ENCODE measurements around the gene RABGEF1.
"Not testable (repeated sequence)": the region's sequence is repeated elsewhere in the genome, so short reads cannot be mapped to it uniquely, and the experiment has no call there.

Gene RABGEF1

GRCh38 chr7:66765322-66766025 lies 24.9 kb downstream of the RABGEF1 start:
- H3K27ac Mint-ChIP-seq, H3K4me3 Mint-ChIP-seq, ATAC-seq, H3K27me3 Mint-ChIP-seq, H3K9me3 Mint-ChIP-seq, DNase-seq: not testable (repeated sequence)
- Mint-ChIP-seq H3K4me1 (peaks cover 55% of the 10 kb centered on the region), H3K36me3 (ENCODE audit: low read depth) (peaks cover 14% of the 10 kb centered on the region)

DNA sequence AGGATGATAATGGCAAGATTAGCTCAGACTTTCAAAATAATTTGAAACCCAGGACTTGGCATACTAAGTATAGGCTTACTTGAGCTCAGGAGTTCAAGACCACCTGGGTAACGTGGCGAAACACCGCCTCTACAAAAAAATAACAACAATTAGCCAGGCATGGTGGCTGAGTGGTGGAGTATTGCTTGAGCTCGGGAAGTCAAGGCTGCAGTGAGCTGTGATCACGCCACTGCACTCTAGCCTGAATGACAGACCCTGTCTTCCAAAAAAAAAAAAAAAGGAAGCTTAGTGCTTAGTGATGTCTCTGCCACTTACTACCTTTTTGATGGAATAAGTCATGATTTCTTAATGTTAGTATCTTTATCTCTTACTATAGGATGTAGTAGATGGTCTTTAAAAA lies 25.5 kb downstream of the RABGEF1 start:
- H3K9me3 Mint-ChIP-seq: peaks cover 9% of the 10 kb centered on the region
- ATAC-seq: no peak
- no peaks in the 10 kb centered on the region for H3K27me3 Mint-ChIP-seq
- peaks cover 58% of the 10 kb centered on the region for H3K4me1 Mint-ChIP-seq
- peaks cover 14% of the 10 kb centered on the region for H3K36me3 Mint-ChIP-seq (ENCODE audit: low read depth)
- DNase-seq: no peak
- H3K27ac Mint-ChIP-seq: no peak overlapping the region
- no peak overlapping the region for H3K4me3 Mint-ChIP-seq

GRCh38 chr7:66767486-66767885 lies 27.0 kb downstream of the RABGEF1 start:
- H3K4me3 Mint-ChIP-seq: not testable (repeated sequence)
- peaks cover 60% of the 10 kb centered on the region for H3K4me1 Mint-ChIP-seq

GRCh38 chr7:66768865-66769832 lies 28.6 kb downstream of the RABGEF1 start:
- no peaks in the 10 kb centered on the region for H3K9me3 Mint-ChIP-seq
- H3K36me3 Mint-ChIP-seq (ENCODE audit: low read depth): peaks cover 12% of the 10 kb centered on the region
- H3K27ac Mint-ChIP-seq: no peak overlapping the region
- H3K27me3 Mint-ChIP-seq: no peaks in the 10 kb centered on the region
- peaks cover 54% of the 10 kb centered on the region for H3K4me1 Mint-ChIP-seq
- ATAC-seq (no peak), DNase-seq (no peak)
- H3K4me3 Mint-ChIP-seq: no peak overlapping the region

More at GRCh38 chr7:66767486-66767885, 27.0 kb downstream of the RABGEF1 start:
- H3K27ac Mint-ChIP-seq, H3K27me3 Mint-ChIP-seq, DNase-seq, H3K9me3 Mint-ChIP-seq, ATAC-seq: not testable (repeated sequence)
- peaks cover 14% of the 10 kb centered on the region for H3K36me3 Mint-ChIP-seq (ENCODE audit: low read depth)

DNA sequence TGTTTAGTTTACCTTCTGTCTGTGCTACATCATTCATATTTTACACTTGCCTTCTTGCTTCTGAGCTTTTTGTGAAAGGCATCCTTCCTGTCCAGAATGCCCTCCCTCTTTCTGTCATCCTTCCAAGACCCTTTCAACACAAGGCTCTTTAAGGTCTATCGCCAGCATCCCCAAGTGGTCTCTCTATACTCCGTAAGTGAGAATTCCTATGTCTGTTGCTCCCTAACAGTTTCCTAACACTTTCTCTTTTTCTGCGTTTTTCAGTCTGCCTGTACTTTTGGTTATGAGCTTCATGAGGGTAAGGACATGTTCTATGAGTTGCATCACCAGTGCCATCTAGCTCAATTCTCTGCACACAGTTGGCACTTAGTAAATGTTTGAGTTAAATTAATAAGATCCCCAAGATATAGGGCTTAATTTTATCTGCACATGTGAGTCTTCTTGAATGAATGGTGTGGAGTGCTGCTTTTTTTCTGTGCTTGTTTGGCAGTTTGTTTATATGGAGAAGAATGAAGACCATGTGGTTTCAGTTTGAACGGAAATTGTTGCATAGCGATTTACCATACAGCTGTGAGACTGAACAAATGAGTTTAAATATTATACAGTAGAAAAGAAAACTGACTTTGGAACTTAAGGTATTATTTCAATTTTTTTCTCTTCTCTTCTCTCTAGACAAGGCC lies 29.4 kb downstream of the RABGEF1 start:
- Mint-ChIP-seq H3K4me1 (peaks cover 46% of the 10 kb centered on the region), H3K36me3 (ENCODE audit: low read depth) (peaks cover 13% of the 10 kb centered on the region)

GRCh38 chr7:66771795-66772194 lies 31.3 kb downstream of the RABGEF1 start:
- Mint-ChIP-seq H3K9me3 (no peaks in the 10 kb centered on the region), H3K4me3 (no peak overlapping the region), H3K27me3 (no peaks in the 10 kb centered on the region), H3K36me3 (ENCODE audit: low read depth) (peaks cover 27% of the 10 kb centered on the region), H3K4me1 (peaks cover 37% of the 10 kb centered on the region), H3K27ac (no peak overlapping the region)
- no peak for ATAC-seq
- DNase-seq: no peak

More for the DNA sequence above, 29.4 kb downstream of the RABGEF1 start:
- DNase-seq (no peak), ATAC-seq (no peak)
- Mint-ChIP-seq H3K27me3 (no peaks in the 10 kb centered on the region), H3K4me3 (no peak overlapping the region), H3K27ac (no peak overlapping the region), H3K9me3 (no peaks in the 10 kb centered on the region)

DNA sequence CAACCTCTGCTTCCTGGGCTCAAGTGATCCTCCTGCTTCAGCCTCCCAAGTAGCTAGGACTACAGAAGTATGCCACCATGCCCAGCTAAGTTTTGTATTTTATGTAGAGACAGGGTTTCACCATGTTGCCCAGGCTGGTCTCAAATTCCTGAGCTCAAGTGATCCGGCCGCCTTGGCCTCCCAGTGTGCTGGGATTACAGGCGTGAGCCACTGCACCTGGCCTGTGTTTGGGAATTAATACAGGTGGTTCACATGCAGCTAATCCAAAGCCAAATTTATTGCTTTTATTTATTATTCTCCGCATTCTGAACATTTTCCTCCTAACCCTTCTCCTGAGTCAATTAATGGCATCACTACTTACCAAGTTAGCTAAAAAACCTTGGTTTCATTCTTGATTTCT lies 33.2 kb downstream of the RABGEF1 start:
- DNase-seq, H3K4me3 Mint-ChIP-seq, ATAC-seq, H3K27me3 Mint-ChIP-seq, H3K27ac Mint-ChIP-seq, H3K9me3 Mint-ChIP-seq: not testable (repeated sequence)
- Mint-ChIP-seq H3K36me3 (ENCODE audit: low read depth) (peaks cover 30% of the 10 kb centered on the region), H3K4me1 (peaks cover 22% of the 10 kb centered on the region)

GRCh38 chr7:66776383-66776782 lies 35.9 kb downstream of the RABGEF1 start:
- peaks cover 14% of the 10 kb centered on the region for H3K4me1 Mint-ChIP-seq
- not testable (repeated sequence) for H3K27ac Mint-ChIP-seq, H3K9me3 Mint-ChIP-seq, H3K4me3 Mint-ChIP-seq, DNase-seq, ATAC-seq, H3K27me3 Mint-ChIP-seq
- H3K36me3 Mint-ChIP-seq (ENCODE audit: low read depth): peaks cover 34% of the 10 kb centered on the region

- no peak overlapping the region for H3K27ac Mint-ChIP-seq
- DNase-seq (no peak), ATAC-seq (no peak)
- H3K4me1 Mint-ChIP-seq: peaks cover 14% of the 10 kb centered on the region
- peaks cover 34% of the 10 kb centered on the region for H3K36me3 Mint-ChIP-seq (ENCODE audit: low read depth)
- no peak overlapping the region for H3K4me3 Mint-ChIP-seq
- no peaks in the 10 kb centered on the region for H3K9me3 Mint-ChIP-seq
- H3K27me3 Mint-ChIP-seq: no peaks in the 10 kb centered on the region
Measured at GRCh38 chr7:66776800-66777442, 36.4 kb downstream of the RABGEF1 start.

- no peak overlapping the region for H3K27ac Mint-ChIP-seq
Measured at GRCh38 chr7:66778201-66778600, 37.7 kb downstream of the RABGEF1 start.

DNA sequence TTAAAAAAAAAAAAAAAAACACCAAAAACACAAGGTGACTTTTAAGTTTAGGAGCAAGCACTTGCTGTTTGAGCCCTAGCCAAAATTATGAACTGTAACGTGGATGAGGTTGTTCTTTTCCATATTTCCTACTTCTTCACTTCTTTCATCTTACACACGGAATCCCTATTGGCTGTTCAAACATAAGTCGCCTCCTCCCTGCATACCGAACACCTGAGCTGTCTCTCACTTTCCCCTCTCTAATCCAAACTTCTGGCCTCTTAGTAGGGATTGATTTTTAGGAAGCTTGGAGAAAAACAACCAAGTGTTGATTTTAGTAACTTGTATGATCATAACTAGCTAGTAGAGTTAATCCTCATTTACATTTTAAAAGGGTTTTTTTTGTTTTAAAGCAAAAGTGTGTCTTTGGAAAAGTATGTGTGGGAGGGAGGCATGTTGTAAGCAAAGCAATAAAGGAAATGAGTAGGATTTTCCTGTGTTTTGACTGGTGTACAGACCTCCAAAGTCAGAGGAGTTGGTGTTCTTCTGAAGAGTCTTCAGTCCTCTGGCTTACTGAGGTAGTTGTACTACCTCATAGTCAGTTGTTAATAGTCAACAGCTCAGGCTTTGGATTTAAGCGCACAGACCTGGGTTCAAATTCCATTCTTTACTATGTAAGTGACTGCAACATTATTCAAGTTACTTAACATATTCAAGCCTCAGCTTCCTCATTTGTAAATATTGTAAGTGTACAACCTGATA lies 39.3 kb downstream of the RABGEF1 start:
- Mint-ChIP-seq H3K27me3 (no peaks in the 10 kb centered on the region), H3K4me3 (no peak overlapping the region), H3K27ac (peak overlapping the region; percentile 15), H3K36me3 (ENCODE audit: low read depth) (peaks cover 28% of the 10 kb centered on the region), H3K9me3 (no peaks in the 10 kb centered on the region), H3K4me1 (peaks cover 14% of the 10 kb centered on the region)
- DNase-seq: no peak
- no peak for ATAC-seq

More at GRCh38 chr7:66778201-66778600, 37.7 kb downstream of the RABGEF1 start:
- Mint-ChIP-seq H3K36me3 (ENCODE audit: low read depth) (peaks cover 30% of the 10 kb centered on the region), H3K4me1 (peaks cover 14% of the 10 kb centered on the region), H3K4me3 (no peak overlapping the region), H3K9me3 (no peaks in the 10 kb centered on the region), H3K27me3 (no peaks in the 10 kb centered on the region)
- ATAC-seq (no peak), DNase-seq (no peak)

DNA sequence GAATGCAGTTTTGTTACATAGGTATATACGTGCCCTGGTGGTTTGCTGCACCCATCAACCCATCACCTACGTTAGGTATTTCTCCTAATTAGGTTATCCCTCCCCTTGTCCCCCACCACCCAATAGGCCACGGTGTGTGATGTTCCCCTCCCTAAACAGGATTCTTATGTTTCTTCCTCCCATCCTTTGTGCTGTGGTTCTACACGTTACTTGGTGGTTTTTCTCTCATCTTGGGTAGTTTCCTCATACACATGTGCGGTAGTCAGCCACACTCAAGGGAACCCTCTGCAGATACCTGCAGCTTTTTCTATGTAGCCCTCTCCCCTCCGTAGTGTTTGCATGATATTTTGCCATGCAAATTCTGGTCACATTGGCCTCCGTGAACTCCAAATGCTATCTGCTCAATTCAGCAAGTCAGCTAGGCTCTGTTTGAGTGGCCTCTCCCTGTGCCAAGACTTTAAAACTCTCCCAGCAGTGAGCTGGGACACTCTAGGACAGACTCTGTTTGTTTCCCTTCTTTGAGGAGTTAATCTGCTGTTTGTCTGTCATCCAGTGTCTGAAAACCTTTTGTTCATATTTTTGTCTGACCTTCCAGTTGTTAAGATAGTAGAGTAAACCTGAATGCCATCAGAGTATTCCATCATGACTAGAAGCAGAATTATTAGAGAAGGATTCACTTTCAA lies 41.0 kb downstream of the RABGEF1 start:
- no peak for DNase-seq
- Mint-ChIP-seq H3K4me3 (no peak overlapping the region), H3K4me1 (peaks cover 14% of the 10 kb centered on the region), H3K36me3 (ENCODE audit: low read depth) (peaks cover 23% of the 10 kb centered on the region), H3K27me3 (no peaks in the 10 kb centered on the region), H3K27ac (no peak overlapping the region), H3K9me3 (no peaks in the 10 kb centered on the region)
- no peak for ATAC-seq

DNA sequence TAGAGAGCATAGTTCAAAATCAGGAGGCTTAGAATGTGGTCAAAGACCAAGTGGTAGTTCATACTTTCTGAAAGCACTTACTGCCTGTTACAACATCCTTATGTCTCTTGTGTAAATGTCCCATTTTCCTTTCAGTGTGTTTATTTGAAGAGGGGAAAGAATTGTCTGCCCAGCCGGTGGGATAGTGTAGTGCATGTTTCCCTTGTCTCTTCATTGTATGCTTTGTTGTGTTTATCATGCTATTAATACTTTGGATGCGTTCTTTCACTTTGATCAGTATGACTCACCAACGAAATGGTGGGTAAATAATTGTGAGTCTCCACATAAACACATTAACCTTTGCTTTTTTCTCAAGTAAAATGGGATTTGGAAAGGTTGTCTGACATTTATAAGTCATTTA lies 42.3 kb downstream of the RABGEF1 start:
- H3K4me1 Mint-ChIP-seq: peaks cover 14% of the 10 kb centered on the region
- not testable (repeated sequence) for ATAC-seq, H3K27me3 Mint-ChIP-seq, H3K4me3 Mint-ChIP-seq, H3K27ac Mint-ChIP-seq, DNase-seq, H3K9me3 Mint-ChIP-seq
- H3K36me3 Mint-ChIP-seq (ENCODE audit: low read depth): peaks cover 22% of the 10 kb centered on the region
